ENCODE results near the gene MGAT5B.

MGAT5B gene

GRCh38 chr17:76966486-76967181 lies 98.4 kb downstream of the MGAT5B start:
- peak overlapping the region; percentile 96 for H3K4me2 ChIP-seq (ENCODE audit: low read length)
- H3K79me2 ChIP-seq (ENCODE audit: control insufficient read depth, low read length) = peaks cover 53% of the 10 kb centered on the region
- peak overlapping the region; percentile 93 for H3K27ac ChIP-seq (ENCODE audit: low read depth, low read length)

GRCh38 chr17:76967762-76968161 lies 99.6 kb downstream of the MGAT5B start:
- Histone ChIP-seq H3K27me3 (ENCODE audit: control insufficient read depth, low read length) (no peaks in the 10 kb centered on the region), H3K4me1 (ENCODE audit: control insufficient read depth, low read length) (peaks cover 76% of the 10 kb centered on the region), H3K27ac (ENCODE audit: low read depth, low read length) (peak overlapping the region; percentile 93), H3F3A (ENCODE audit: control insufficient read depth, insufficient read depth) (peaks cover 8% of the 10 kb centered on the region), H3K4me2 (ENCODE audit: low read length) (peak overlapping the region; percentile 96), H3K9me3 (ENCODE audit: control insufficient read depth, insufficient read depth, low read length) (no peaks in the 10 kb centered on the region), H3K36me3 (ENCODE audit: control insufficient read depth, low read length) (peaks cover 59% of the 10 kb centered on the region), H3K4me3 (ENCODE audit: low read length) (peak overlapping the region; percentile 84), H3K79me2 (ENCODE audit: control insufficient read depth, low read length) (peaks cover 53% of the 10 kb centered on the region), H3K9me2 (replicated peaks; ENCODE audit: control insufficient read depth, low read length) (no peaks in the 10 kb centered on the region), H4K20me1 (ENCODE audit: control insufficient read depth, insufficient read depth, low read depth, low read length) (peaks cover 11% of the 10 kb centered on the region)
- no peak for TF ChIP-seq CTCF (IDR thresholded peaks at IDR 0.05; ENCODE audit: low read depth, low read length, poor library complexity, severe bottlenecking)
- TF ChIP-seq EZH2phosphoT487 (IDR thresholded peaks at IDR 0.05; ENCODE audit: borderline replicate concordance, low read length) = no peak

More at GRCh38 chr17:76966486-76967181, 98.4 kb downstream of the MGAT5B start:
- peaks cover 14% of the 10 kb centered on the region for H3F3A ChIP-seq (ENCODE audit: control insufficient read depth, insufficient read depth)
- peak overlapping the region; percentile 84 for H3K4me3 ChIP-seq (ENCODE audit: low read length)
- peaks cover 11% of the 10 kb centered on the region for H4K20me1 ChIP-seq (ENCODE audit: control insufficient read depth, insufficient read depth, low read depth, low read length)
- TF ChIP-seq EZH2phosphoT487 (IDR thresholded peaks at IDR 0.05; ENCODE audit: borderline replicate concordance, low read length) (no peak), CTCF (IDR thresholded peaks at IDR 0.05; ENCODE audit: low read depth, low read length, poor library complexity, severe bottlenecking) (no peak)
- H3K36me3 ChIP-seq (ENCODE audit: control insufficient read depth, low read length) = peaks cover 70% of the 10 kb centered on the region
- H3K27me3 ChIP-seq (ENCODE audit: control insufficient read depth, low read length) = no peaks in the 10 kb centered on the region
- H3K9me3 ChIP-seq (ENCODE audit: control insufficient read depth, insufficient read depth, low read length) = no peaks in the 10 kb centered on the region
- H3K4me1 ChIP-seq (ENCODE audit: control insufficient read depth, low read length) = peaks cover 74% of the 10 kb centered on the region
- H3K9me2 ChIP-seq (replicated peaks; ENCODE audit: control insufficient read depth, low read length) = no peaks in the 10 kb centered on the region

GRCh38 chr17:76968707-76969597 lies 100.7 kb downstream of the MGAT5B start:
- peak overlapping the region; percentile 93 for H3K27ac ChIP-seq (ENCODE audit: low read depth, low read length)
- no peaks in the 10 kb centered on the region for H3K27me3 ChIP-seq (ENCODE audit: control insufficient read depth, low read length)
- peaks cover 49% of the 10 kb centered on the region for H3K79me2 ChIP-seq (ENCODE audit: control insufficient read depth, low read length)
- H3K4me2 ChIP-seq (ENCODE audit: low read length) = peak overlapping the region; percentile 96
- no peaks in the 10 kb centered on the region for H3K9me2 ChIP-seq (replicated peaks; ENCODE audit: control insufficient read depth, low read length)
- H3K4me3 ChIP-seq (ENCODE audit: low read length) = peak overlapping the region; percentile 84
- H3K9me3 ChIP-seq (ENCODE audit: control insufficient read depth, insufficient read depth, low read length) = no peaks in the 10 kb centered on the region
- H3K4me1 ChIP-seq (ENCODE audit: control insufficient read depth, low read length) = peaks cover 69% of the 10 kb centered on the region
- peaks cover 6% of the 10 kb centered on the region for H3F3A ChIP-seq (ENCODE audit: control insufficient read depth, insufficient read depth)
- peaks cover 11% of the 10 kb centered on the region for H4K20me1 ChIP-seq (ENCODE audit: control insufficient read depth, insufficient read depth, low read depth, low read length)
- no peak for TF ChIP-seq EZH2phosphoT487 (IDR thresholded peaks at IDR 0.05; ENCODE audit: borderline replicate concordance, low read length)
- peaks cover 48% of the 10 kb centered on the region for H3K36me3 ChIP-seq (ENCODE audit: control insufficient read depth, low read length)

Measured in DOHH2 (cell line).